Activated T-cell treated with anti-CD3 and anti-CD28 coated beads for 1 hour (primary cell): ENCODE data around the gene DHRS2.

Experiments
- DNase-seq: peaks from one replicate; pipeline ENCODE4 v3.0.0-alpha.2; 2020; ENCODE audit warnings: low read depth

The DHRS2 gene

DNA sequence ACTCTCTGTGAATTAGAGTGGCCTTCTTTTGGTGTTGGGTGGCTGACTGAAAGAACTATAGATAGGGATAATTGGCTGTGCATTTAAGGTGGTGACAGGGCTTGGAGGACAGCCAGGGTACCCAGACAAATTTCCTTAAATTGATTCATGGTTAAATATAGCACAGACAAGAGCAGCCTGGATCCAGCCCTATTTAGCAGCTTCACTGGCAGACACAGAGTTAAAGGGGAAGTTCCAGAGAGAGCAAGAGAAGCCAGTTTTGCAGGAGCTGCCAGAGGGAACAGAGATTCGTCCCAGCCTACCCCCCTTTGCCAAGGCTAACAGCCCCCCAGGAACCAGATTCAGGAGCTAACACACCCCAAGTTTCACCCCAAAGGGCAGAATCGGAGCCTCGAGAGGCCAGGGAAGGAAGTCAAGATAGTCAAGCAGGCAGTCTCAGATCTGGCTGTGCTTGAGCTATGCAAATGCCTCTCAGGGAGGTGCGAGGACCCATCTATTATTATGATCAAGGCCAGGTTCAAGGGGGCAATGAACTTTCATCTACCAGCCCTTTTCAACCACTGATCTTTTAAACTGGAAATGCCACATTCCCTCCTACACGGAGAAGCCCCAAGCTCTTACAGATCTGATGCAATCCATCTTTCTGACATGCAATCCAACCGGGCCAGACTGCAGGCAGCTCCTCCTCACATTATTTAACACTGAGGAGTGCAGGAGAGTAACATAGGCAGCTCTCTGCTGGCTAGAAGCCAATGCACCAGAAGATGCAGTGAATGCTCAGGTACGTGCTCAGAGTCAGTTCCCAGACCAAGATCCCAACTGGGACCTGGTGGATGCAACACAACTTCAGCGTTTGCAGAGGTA lies 58.2 kb downstream of the DHRS2 start:
- no peak for DNase-seq
